GM12878 (cell line): ENCODE measurements around the gene STEAP2. TPM values are rescaled to one million over a fixed set of nuclear protein-coding genes. Genes with fewer than 3 reads are reported as not detected.

Experiments
- ATAC-seq: fragments of 200-7000 bp; cut with Tn5 transposase; 3 replicates; pipeline ENCODE4 v1.9.1; 2020; ENCODE audit warnings: mild to moderate bottlenecking, moderate library complexity
- BruUV-seq: library from RNA; stranded (reverse); fragments of 400-500 nt; replicated peaks from 2 replicates; lab custom pipeline; 2021; lab: Mats Ljungman, UMichigan
- CTCF ChIA-PET: fragments of 300-600 bp; sonication (Branson Sonifier 250); formaldehyde crosslinking; extraction: SDS; loops from one replicate; lab custom pipeline; 2021; ENCODE audit warnings: inconsistent platforms; lab: Yijun Ruan, JAX
- POLR2A ChIA-PET: fragments of 350-600 bp; formaldehyde crosslinking; extraction: SDS; loops from one replicate; lab custom pipeline; 2021; ENCODE audit warnings: inconsistent platforms; lab: Charles Lee
- RAD21 ChIA-PET: fragments of 300-600 bp; sonication (Branson Sonifier 250); formaldehyde crosslinking; loops from one replicate; lab custom pipeline; 2023; ENCODE audit warnings: antibody characterized with exemption; ENCODE audit not compliant: unreplicated experiment; lab: Charles Lee
- SMC1A ChIA-PET: fragments of 300-600 bp; sonication (Branson Sonifier 250); formaldehyde crosslinking; loops from one replicate; lab custom pipeline; 2023; ENCODE audit not compliant: unreplicated experiment, uncharacterized antibody; lab: Charles Lee
- DNase-seq: peaks from one replicate; pipeline ENCODE4 v3.0.0-alpha.2; 2011; ENCODE audit warnings: low read depth, low spot score
- FAIRE-seq: peaks from 3 replicates; lab custom pipeline; 2011; peaks lifted over from hg19 to GRCh38; lab: Jason Lieb, UNC
- H2AFZ ChIP-seq: 2 replicates; pipeline ENCODE4 v1.6.0; 2011; ENCODE audit warnings: low read depth, low read length, control low read depth; ENCODE audit not compliant: control insufficient read depth
- H3K27ac ChIP-seq: 2 replicates; pipeline ENCODE4 v1.5.1; 2011; ENCODE audit warnings: control low read depth; ENCODE audit not compliant: control insufficient read depth, insufficient read depth
- H3K27me3 ChIP-seq, 2 experiments: replicated peaks in 1 of 2; 2 replicates each; pipeline versions ENCODE4 v1.6.0 to v1.6.1; 2011; ENCODE audit warnings: low read length in 1 of 2; ENCODE audit not compliant: control insufficient read depth in 2 of 2, insufficient read depth in 2 of 2
- H3K36me3 ChIP-seq, 2 experiments: 2 replicates each; pipeline ENCODE4 v1.5.1; 2011; ENCODE audit warnings: low read length in 1 of 2; ENCODE audit not compliant: control insufficient read depth in 2 of 2, insufficient read depth in 2 of 2
- H3K4me1 ChIP-seq: 2 replicates; pipeline ENCODE4 v1.6.1; 2011; ENCODE audit warnings: mild to moderate bottlenecking, low read length, moderate library complexity, mixed read lengths; ENCODE audit not compliant: control insufficient read depth, insufficient read depth
- H3K4me2 ChIP-seq: 2 replicates; pipeline ENCODE4 v1.6.0; 2011; ENCODE audit warnings: control low read depth; ENCODE audit not compliant: control insufficient read depth, insufficient read depth
- H3K4me3 ChIP-seq: fragments of 200-600 bp; sonication (generic); 2 replicates; pipeline ENCODE4 v1.5.1; 2016
- H3K79me2 ChIP-seq: 2 replicates; pipeline ENCODE4 v1.6.0; 2011; ENCODE audit warnings: low read length; ENCODE audit not compliant: control insufficient read depth, insufficient read depth
- H3K9ac ChIP-seq: 2 replicates; pipeline ENCODE4 v1.8.0; 2011; ENCODE audit warnings: low read length, control low read depth, mixed read lengths; ENCODE audit not compliant: control insufficient read depth, insufficient read depth
- H3K9me3 ChIP-seq: replicated peaks from 3 replicates; pipeline ENCODE4 v1.5.1; 2011; ENCODE audit warnings: mild to moderate bottlenecking, low read length; ENCODE audit not compliant: control insufficient read depth, insufficient read depth
- H4K20me1 ChIP-seq: 2 replicates; pipeline ENCODE4 v1.6.0; 2011; ENCODE audit not compliant: control insufficient read depth, insufficient read depth
- E4F1 ChIP-seq: fragments of 450-650 bp; IDR thresholded peaks from 2 replicates; pipeline ENCODE4 v1.6.1; 2018; ENCODE audit warnings: borderline replicate concordance, mild to moderate bottlenecking; ENCODE audit not compliant: partially characterized antibody
- MLLT1 ChIP-seq: fragments of 450-650 bp; IDR thresholded peaks from 2 replicates; pipeline ENCODE4 v1.6.1; 2016; ENCODE audit warnings: mild to moderate bottlenecking
- MYC ChIP-seq: IDR thresholded peaks from 2 replicates; pipeline ENCODE4 v1.6.1; 2011; ENCODE audit warnings: mild to moderate bottlenecking, low read length, moderate library complexity, inconsistent platforms; ENCODE audit not compliant: insufficient read depth, insufficient replicate concordance, insufficient read length, severe bottlenecking
- NR2C1 ChIP-seq: fragments of 450-650 bp; IDR thresholded peaks from 2 replicates; pipeline ENCODE4 v1.6.1; 2017; ENCODE audit warnings: antibody characterized with exemption, mild to moderate bottlenecking, moderate library complexity
- NR2F1 ChIP-seq: fragments of 450-650 bp; conservative IDR thresholded peaks from 2 replicates; pipeline ENCODE4 v1.6.1; 2017; ENCODE audit warnings: mild to moderate bottlenecking
- SMARCA5 ChIP-seq: fragments of 450-650 bp; IDR thresholded peaks from 2 replicates; pipeline ENCODE4 v1.6.1; 2017; ENCODE audit warnings: mild to moderate bottlenecking
- SUPT20H ChIP-seq: IDR thresholded peaks from 2 replicates; pipeline ENCODE4 v1.6.1; 2011; ENCODE audit warnings: low read depth, mild to moderate bottlenecking, low read length, moderate library complexity, borderline replicate concordance; ENCODE audit not compliant: control insufficient read depth
- WRNIP1 ChIP-seq: IDR thresholded peaks from 2 replicates; pipeline ENCODE4 v1.6.1; 2011; ENCODE audit warnings: low read depth, low read length, improper control_type of control experiment, borderline replicate concordance
- ZBTB40 ChIP-seq: fragments of 450-650 bp; IDR thresholded peaks from 2 replicates; pipeline ENCODE4 v1.6.1; 2016; ENCODE audit warnings: mild to moderate bottlenecking, moderate library complexity, borderline replicate concordance
- WGBS: methylation state at CpG from one replicate; pipeline ENCODE4 v1.1.6; 2016; ENCODE audit warnings: low lambda C conversion rate; ENCODE audit not compliant: insufficient replicate concordance, insufficient coverage; ENCODE audit errors: missing lambda C conversion rate; 5-methylcytosine and 5-hydroxymethylcytosine counted together
- in situ Hi-C: fragments of 300-500 bp; cut with MboI; formaldehyde crosslinking; loops from 9 replicates; pipeline ENCODE4 v1.14.3; 2018; ENCODE audit warnings: mixed read lengths
- intact Hi-C: fragments of 100-400 bp; cut with micrococcal nuclease; formaldehyde crosslinking; loops from one replicate; pipeline ENCODE4 v1.14.2; 2022; ENCODE audit not compliant: unreplicated experiment
- polyA plus RNA-seq, 11 experiments: library from polyadenylated mRNA; depleted of rRNA in 4 of 11; unstranded in 6 of 11; stranded (reverse) in 5 of 11; fragments of >200 nt; fragmentation: Nextera tagmentation in 4 of 11; fragmentation: Illumina TruSeq in 1 of 11; extraction: Ambion mirVana in 4 of 11; extraction: Trizol in 1 of 11; gene quantifications; 1 replicate in 1 of 11; 2 replicates in 10 of 11; pipeline versions ENCODE4 v1.2.1 to v1.2.3, GENCODE V29; 2011 to 2016; ENCODE audit warnings: inconsistent platforms in 2 of 11, missing spikeins in 2 of 11, low read depth in 1 of 11
- total RNA-seq, 4 experiments: library from RNA; depleted of rRNA in 3 of 4; stranded (reverse); fragments of >200 nt in 3 of 4; fragmentation: Illumina TruSeq in 1 of 4; extraction: Trizol in 1 of 4; gene quantifications; 2 replicates each; pipeline versions ENCODE4 v1.2.1 to v1.2.3, GENCODE V29; 2013 to 2021

The STEAP2 gene
- total and polyA plus RNA-seq, 10 of the 15 experiments (the other 5 are each of a cell fraction or from before 2014, with no cell fraction given) = 0.64 to 17.6 (median 1.8) TPM

DNA sequence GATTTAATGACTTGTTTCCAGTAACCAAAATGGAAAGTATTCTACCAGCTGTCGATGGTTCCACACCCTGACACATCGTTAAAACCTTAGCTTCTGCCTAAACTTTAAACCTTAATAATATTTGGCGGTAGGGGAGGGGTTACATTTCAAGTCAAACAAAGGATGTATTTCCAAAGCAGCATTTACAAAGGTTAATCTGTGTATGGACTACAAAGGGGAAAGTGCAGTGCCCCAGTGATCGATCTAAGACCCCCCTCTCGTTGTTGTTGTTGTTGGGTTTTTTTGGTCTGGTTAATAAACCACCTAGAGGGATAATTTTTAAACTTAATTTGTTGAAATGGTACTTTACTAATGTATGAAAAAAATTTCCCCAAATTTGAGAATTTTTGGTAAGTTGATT is 1.1 kb upstream of the STEAP2 start:
- no peak for FAIRE-seq

More for the DNA sequence above, 1.1 kb upstream of the STEAP2 start:
- DNase-seq (no peak), ATAC-seq (no peak)
- ChIA-PET POLR2A (interaction anchor here (0.6 to 7.6 kb wide), 12 partner anchors 9 to 55 kb away, joined by 3 to 92 read pairs (median 4); partner anchors contain the start of gene CFAP69), RAD21 (interaction anchor here (1.1 to 8.1 kb wide), 13 partner anchors 10 to 56 kb away, joined by 3 to 90 read pairs (median 12); partner anchors contain the start of genes CFAP69 and STEAP1), CTCF (interaction anchor here (0.9 to 6.8 kb wide), 13 partner anchors 10 to 217 kb away, joined by 3 to 67 read pairs (median 8); partner anchors contain the start of gene STEAP1), SMC1A (interaction anchor here (0.9 to 8.5 kb wide), 20 partner anchors 9 to 56 kb away, joined by 3 to 116 read pairs (median 8); partner anchors contain the start of genes CFAP69 and STEAP1)
- WGBS = 16% methylated on average over 5 of the region's 5 CpGs
- Histone ChIP-seq H2AFZ (no peak overlapping the region), H3K4me3 (no peak overlapping the region), H3K79me2 (no peaks in the 10 kb centered on the region), H4K20me1 (no peaks in the 10 kb centered on the region), H3K9ac (no peak overlapping the region), H3K4me2 (no peak overlapping the region), H3K27me3 (peaks cover 1 to 17% of the 10 kb centered on the region in 2 experiments), H3K4me1 (no peaks in the 10 kb centered on the region), H3K9me3 (no peaks in the 10 kb centered on the region), H3K36me3 (no peaks in the 10 kb centered on the region), H3K27ac (no peak overlapping the region)
- in situ Hi-C loops (no loop called here), intact Hi-C loops (no loop called here)
- BruUV-seq = no TSS peak
- TF ChIP-seq MLLT1 (no peak), NR2F1 (no peak), SUPT20H (no peak), WRNIP1 (no peak), SMARCA5 (0 out of 2 replicates have a peak, but pooled peaks have one; percentile 36), E4F1 (no peak), ZBTB40 (0 out of 2 replicates have a peak, but pooled peaks have one; percentile 10), MYC (no peak), NR2C1 (0 out of 2 replicates have a peak, but pooled peaks have one; percentile 14)
